Ureter (tissue), 1 donor: ENCODE data around the gene SCO1. TPM values are rescaled to one million over a fixed set of nuclear protein-coding genes. Genes with fewer than 3 reads are reported as not detected.
"Not testable (repeated sequence)": the region's sequence is repeated elsewhere in the genome, so short reads cannot be mapped to it uniquely, and the experiment has no call there.

Source experiments
- DNase-seq: peaks from one replicate; pipeline ENCODE4 v3.0.0-alpha.2; 2020; ENCODE audit warnings: low spot score
- total RNA-seq: library from RNA; stranded (reverse); gene quantifications from one replicate; pipeline ENCODE4 v1.2.4, GENCODE V29; 2023
- donor health status: DM: yes; HTN: yes; CAD: no.

Gene SCO1
- total RNA-seq, 1 donor from 2014 or later = 35.9 TPM

GRCh38 chr17:10726196-10726595 lies 28.9 kb upstream of the SCO1 start:
- no peak for DNase-seq

- DNase-seq = no peak
Observed at GRCh38 chr17:10725262-10725661, 27.9 kb upstream of the SCO1 start.

- no peak for DNase-seq
Observed at GRCh38 chr17:10724546-10725195, 27.3 kb upstream of the SCO1 start.

- DNase-seq = no peak
Observed at GRCh38 chr17:10718547-10718946, 21.2 kb upstream of the SCO1 start.

GRCh38 chr17:10716218-10716617 lies 18.9 kb upstream of the SCO1 start:
- no peak for DNase-seq

- no peak for DNase-seq
Observed at GRCh38 chr17:10713318-10713717, 16.0 kb upstream of the SCO1 start.

GRCh38 chr17:10705727-10706126 lies 8.4 kb upstream of the SCO1 start:
- DNase-seq = no peak

- DNase-seq = no peak
Observed at GRCh38 chr17:10702574-10702973, 5.2 kb upstream of the SCO1 start.

GRCh38 chr17:10699856-10700255 lies 2.5 kb upstream of the SCO1 start:
- DNase-seq = no peak

GRCh38 chr17:10698096-10698818 lies 924 bp upstream of the SCO1 start:
- DNase-seq = no peak

GRCh38 chr17:10695875-10696407 lies 1.4 kb downstream of the SCO1 start:
- DNase-seq = not testable (repeated sequence)

- no peak for DNase-seq
Observed at GRCh38 chr17:10687499-10687898, 9.8 kb downstream of the SCO1 start.

- DNase-seq = no peak
Observed at GRCh38 chr17:10683853-10684252, 13.5 kb downstream of the SCO1 start.

GRCh38 chr17:10681866-10682446 lies 15.4 kb downstream of the SCO1 start:
- DNase-seq = no peak

- DNase-seq = no peak
Observed at GRCh38 chr17:10674704-10675103, 22.6 kb downstream of the SCO1 start.

- DNase-seq = no peak
Observed at GRCh38 chr17:10673312-10673711, 24.0 kb downstream of the SCO1 start.

- DNase-seq = no peak
Observed at GRCh38 chr17:10668775-10669174, 28.6 kb downstream of the SCO1 start.

GRCh38 chr17:10666906-10667305 lies 30.4 kb downstream of the SCO1 start:
- no peak for DNase-seq

- no peak for DNase-seq
Observed at GRCh38 chr17:10664571-10664970, 32.8 kb downstream of the SCO1 start.

- DNase-seq = no peak
Observed at GRCh38 chr17:10663231-10663630, 34.1 kb downstream of the SCO1 start.

GRCh38 chr17:10661437-10661836 lies 35.9 kb downstream of the SCO1 start:
- DNase-seq = no peak

- no peak for DNase-seq
Observed at GRCh38 chr17:10657879-10658278, 39.5 kb downstream of the SCO1 start.

- no peak for DNase-seq
Observed at GRCh38 chr17:10657148-10657547, 40.2 kb downstream of the SCO1 start, which contains the start of gene MYH3. Gene MYH3 (minus strand): TSS chr17:10657309. CDS start chr17:10655064, 2,245 bp downstream.
